Sigmoid colon (tissue), 4 donors: Measurements from ENCODE around the gene MYO15A.

Experiments
- EP300 ChIP-seq, 4 donors: sonication (generic); formaldehyde crosslinking; IDR thresholded peaks; one replicate each; pipeline ENCODE4 v1.6.1; 2017; ENCODE audit warnings: antibody characterized with exemption in 4 of 4
- POLR2A ChIP-seq, 2 donors: fragments of 450-650 bp; IDR thresholded peaks; one replicate each; pipeline ENCODE4 v1.6.1; 2016; ENCODE audit warnings: antibody characterized with exemption in 2 of 2, mild to moderate bottlenecking in 2 of 2, moderate library complexity in 2 of 2
- TF ChIP-seq, protein P1 (sequence below), 4 experiments: fragments of 450-650 bp in 3 of 4; fragments of 200-600 bp in 1 of 4; IDR thresholded peaks; one replicate each; pipeline ENCODE4 v1.5.1; 2016 to 2019; ENCODE audit warnings: antibody characterized with exemption in 4 of 4, mild to moderate bottlenecking in 3 of 4, moderate library complexity in 2 of 4

- TF ChIP-seq POLR2A (IDR thresholded peaks at IDR 0.05) (no peak), EP300 (IDR thresholded peaks at IDR 0.05) (no peak)
- TF ChIP-seq, protein P1, sequence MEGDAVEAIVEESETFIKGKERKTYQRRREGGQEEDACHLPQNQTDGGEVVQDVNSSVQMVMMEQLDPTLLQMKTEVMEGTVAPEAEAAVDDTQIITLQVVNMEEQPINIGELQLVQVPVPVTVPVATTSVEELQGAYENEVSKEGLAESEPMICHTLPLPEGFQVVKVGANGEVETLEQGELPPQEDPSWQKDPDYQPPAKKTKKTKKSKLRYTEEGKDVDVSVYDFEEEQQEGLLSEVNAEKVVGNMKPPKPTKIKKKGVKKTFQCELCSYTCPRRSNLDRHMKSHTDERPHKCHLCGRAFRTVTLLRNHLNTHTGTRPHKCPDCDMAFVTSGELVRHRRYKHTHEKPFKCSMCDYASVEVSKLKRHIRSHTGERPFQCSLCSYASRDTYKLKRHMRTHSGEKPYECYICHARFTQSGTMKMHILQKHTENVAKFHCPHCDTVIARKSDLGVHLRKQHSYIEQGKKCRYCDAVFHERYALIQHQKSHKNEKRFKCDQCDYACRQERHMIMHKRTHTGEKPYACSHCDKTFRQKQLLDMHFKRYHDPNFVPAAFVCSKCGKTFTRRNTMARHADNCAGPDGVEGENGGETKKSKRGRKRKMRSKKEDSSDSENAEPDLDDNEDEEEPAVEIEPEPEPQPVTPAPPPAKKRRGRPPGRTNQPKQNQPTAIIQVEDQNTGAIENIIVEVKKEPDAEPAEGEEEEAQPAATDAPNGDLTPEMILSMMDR (IDR thresholded peaks at IDR 0.05) = no peak
These were observed 29.7 kb downstream of the MYO15A start for GRCh38 chr17:18138065-18138749.
